Liver (tissue), 9 donors: ENCODE data around the gene DNAH3. TPM values are rescaled to one million over a fixed set of nuclear protein-coding genes. Genes with fewer than 3 reads are reported as not detected.

Experiments
- DNase-seq: peaks from one replicate; pipeline ENCODE4 v3.0.0-alpha.2; 2017; ENCODE audit warnings: low spot score
- H3K27ac ChIP-seq, 2 donors: one replicate each; pipeline ENCODE4 v1.7.0; 2013; ENCODE audit warnings: inconsistent platforms in 2 of 2, low read length in 2 of 2, control low read depth in 1 of 2, low read depth in 1 of 2, mild to moderate bottlenecking in 1 of 2
- H3K27me3 ChIP-seq, 4 donors: one replicate each; pipeline versions ENCODE4 v1.6.1 to v1.7.0; 2013; ENCODE audit warnings: low read length in 3 of 4, inconsistent platforms in 1 of 4, mild to moderate bottlenecking in 1 of 4, moderate library complexity in 1 of 4; ENCODE audit not compliant: control insufficient read depth in 4 of 4, insufficient read depth in 4 of 4
- H3K36me3 ChIP-seq, 4 donors: one replicate each; pipeline versions ENCODE4 v1.6.1 to v1.7.0; 2013; ENCODE audit warnings: low read length in 3 of 4, mild to moderate bottlenecking in 3 of 4, low read depth in 1 of 4, moderate library complexity in 1 of 4; ENCODE audit not compliant: control insufficient read depth in 4 of 4, insufficient read depth in 3 of 4
- H3K4me1 ChIP-seq, 4 donors: one replicate each; pipeline versions ENCODE4 v1.6.1 to v1.7.0; 2013; ENCODE audit warnings: low read length in 3 of 4, mild to moderate bottlenecking in 3 of 4, moderate library complexity in 1 of 4; ENCODE audit not compliant: control insufficient read depth in 4 of 4, insufficient read depth in 4 of 4
- H3K4me3 ChIP-seq, 3 donors: one replicate each; pipeline versions ENCODE4 v1.6.1 to v1.7.0; 2013; ENCODE audit warnings: low read length in 3 of 3, control low read depth in 1 of 3, low read depth in 1 of 3, mild to moderate bottlenecking in 1 of 3
- H3K9ac ChIP-seq, 2 donors: one replicate each; pipeline ENCODE4 v1.7.0; 2013; ENCODE audit warnings: low read length in 2 of 2, mild to moderate bottlenecking in 2 of 2, moderate library complexity in 2 of 2, control low read depth in 1 of 2, low read depth in 1 of 2
- H3K9me3 ChIP-seq, 4 donors: one replicate each; pipeline versions ENCODE4 v1.6.1 to v1.7.0; 2013; ENCODE audit warnings: low read length in 3 of 4; ENCODE audit not compliant: control insufficient read depth in 4 of 4
- CTCF ChIP-seq: fragments of 150-350 bp; IDR thresholded peaks from 2 replicates; pipeline ENCODE4 v1.5.1; 2017; ENCODE audit warnings: improper control_type of control experiment, low read depth, low read length; ENCODE audit not compliant: missing input control
- EGR1 ChIP-seq, 2 donors: IDR thresholded peaks; 2 replicates each; pipeline ENCODE4 v1.6.1; 2016 to 2018; ENCODE audit warnings: antibody characterized with exemption in 2 of 2, low read depth in 2 of 2
- FOXA1 ChIP-seq: IDR thresholded peaks from 2 replicates; pipeline ENCODE4 v1.6.1; 2016; ENCODE audit warnings: antibody characterized with exemption
- GABPA ChIP-seq, 2 donors: IDR thresholded peaks in 1 of 2; conservative IDR thresholded peaks in 1 of 2; 2 replicates each; pipeline ENCODE4 v1.6.1; 2016; ENCODE audit warnings: antibody characterized with exemption in 2 of 2, mild to moderate bottlenecking in 1 of 2, moderate library complexity in 1 of 2
- HNF4A ChIP-seq, 2 donors: conservative IDR thresholded peaks; 2 replicates each; pipeline ENCODE4 v1.6.1; 2016; ENCODE audit warnings: antibody characterized with exemption in 2 of 2, mild to moderate bottlenecking in 2 of 2
- HNF4G ChIP-seq: IDR thresholded peaks from 2 replicates; pipeline ENCODE4 v1.6.1; 2016; ENCODE audit warnings: antibody characterized with exemption
- JUND ChIP-seq, 2 donors: IDR thresholded peaks; 2 replicates each; pipeline ENCODE4 v1.6.1; 2016; ENCODE audit warnings: antibody characterized with exemption in 2 of 2
- NR2F2 ChIP-seq: IDR thresholded peaks from 2 replicates; pipeline ENCODE4 v1.6.1; 2016; ENCODE audit warnings: antibody characterized with exemption
- RAD21 ChIP-seq, 2 donors: IDR thresholded peaks; 2 replicates each; pipeline ENCODE4 v1.6.1; 2016; ENCODE audit warnings: antibody characterized with exemption in 2 of 2, mild to moderate bottlenecking in 2 of 2
- REST ChIP-seq: IDR thresholded peaks from 2 replicates; pipeline ENCODE4 v1.6.1; 2016; ENCODE audit warnings: antibody characterized with exemption, mild to moderate bottlenecking
- RXRA ChIP-seq, 2 donors: IDR thresholded peaks; 2 replicates each; pipeline ENCODE4 v1.6.1; 2017 to 2018; ENCODE audit warnings: antibody characterized with exemption in 2 of 2, mild to moderate bottlenecking in 1 of 2
- SP1 ChIP-seq: IDR thresholded peaks from 2 replicates; pipeline ENCODE4 v1.6.1; 2018; ENCODE audit warnings: antibody characterized with exemption, mild to moderate bottlenecking
- TAF1 ChIP-seq: conservative IDR thresholded peaks from 2 replicates; pipeline ENCODE4 v1.6.1; 2016; ENCODE audit warnings: antibody characterized with exemption, mild to moderate bottlenecking
- YY1 ChIP-seq: IDR thresholded peaks from 2 replicates; pipeline ENCODE4 v1.6.1; 2016; ENCODE audit warnings: antibody characterized with exemption, mild to moderate bottlenecking
- ZBTB33 ChIP-seq: IDR thresholded peaks from 2 replicates; pipeline ENCODE4 v1.6.1; 2016; ENCODE audit warnings: antibody characterized with exemption
- WGBS: extraction: QIAGEN DNeasy Blood & Tissue Kit; methylation state at CpG from one replicate; pipeline ENCODE4 v1.1.7; 2013; 5-methylcytosine and 5-hydroxymethylcytosine counted together
- polyA plus RNA-seq, 2 donors: library from polyadenylated mRNA; stranded (reverse) in 1 of 2; unstranded in 1 of 2; fragments of 200-250 nt in 1 of 2; fragments of >200 nt in 1 of 2; fragmentation: Nextera tagmentation in 1 of 2; extraction: Ambion mirVana in 1 of 2; gene quantifications; one replicate each; pipeline versions ENCODE4 v1.2.1 to v1.2.3, GENCODE V29; 2013 to 2015
- total RNA-seq, 2 donors: library from RNA; depleted of rRNA; stranded (reverse); fragments of >200 nt; gene quantifications; one replicate each; pipeline ENCODE4 v1.2.3, GENCODE V29; 2014
- TF ChIP-seq, protein P1 (sequence below): IDR thresholded peaks from 2 replicates; pipeline ENCODE4 v1.6.1; 2016; ENCODE audit warnings: antibody characterized with exemption
- TF ChIP-seq, protein P2 (sequence below): IDR thresholded peaks from 2 replicates; pipeline ENCODE4 v1.6.1; 2016; ENCODE audit warnings: antibody characterized with exemption
- donor health status: healthy.
- donor health status: healthy.
- donor health status: healthy.
- donor health status: healthy.
- donor health status: healthy.

The DNAH3 gene
- total and polyA plus RNA-seq, 4 donors: not detected

GRCh38 chr16:20987049-20987448 lies 163.6 kb downstream of the DNAH3 start:
- Histone ChIP-seq H3K4me3 (no peak overlapping the region), H3K36me3 (no peaks in the 10 kb centered on the region), H3K27ac (no peak overlapping the region), H3K9ac (no peak overlapping the region), H3K27me3 (no peaks in the 10 kb centered on the region), H3K9me3 (no peaks in the 10 kb centered on the region), H3K4me1 (no peaks in the 10 kb centered on the region)
- DNase-seq: no peak
- TF ChIP-seq EGR1 (IDR thresholded peaks at IDR 0.05; ENCODE audit: low read depth in 2 of 2) (no peak), ZBTB33 (no peak), REST (no peak), GABPA (IDR thresholded peaks at IDR 0.05 in 1 of 2, conservative IDR thresholded peaks at IDR 0.05 in 1 of 2) (no peak), NR2F2 (no peak), TAF1 (no peak), RAD21 (IDR thresholded peaks at IDR 0.05) (no peak), HNF4G (no peak), SP1 (no peak), JUND (IDR thresholded peaks at IDR 0.05) (no peak), FOXA1 (no peak), HNF4A (conservative IDR thresholded peaks at IDR 0.05) (no peak)
- TF ChIP-seq, protein P1, sequence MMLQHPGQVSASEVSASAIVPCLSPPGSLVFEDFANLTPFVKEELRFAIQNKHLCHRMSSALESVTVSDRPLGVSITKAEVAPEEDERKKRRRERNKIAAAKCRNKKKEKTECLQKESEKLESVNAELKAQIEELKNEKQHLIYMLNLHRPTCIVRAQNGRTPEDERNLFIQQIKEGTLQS: no peak
- TF ChIP-seq, protein P2, sequence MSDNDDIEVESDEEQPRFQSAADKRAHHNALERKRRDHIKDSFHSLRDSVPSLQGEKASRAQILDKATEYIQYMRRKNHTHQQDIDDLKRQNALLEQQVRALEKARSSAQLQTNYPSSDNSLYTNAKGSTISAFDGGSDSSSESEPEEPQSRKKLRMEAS: no peak
- 76% methylated on average over 5 of the region's 5 CpGs for WGBS

DNA sequence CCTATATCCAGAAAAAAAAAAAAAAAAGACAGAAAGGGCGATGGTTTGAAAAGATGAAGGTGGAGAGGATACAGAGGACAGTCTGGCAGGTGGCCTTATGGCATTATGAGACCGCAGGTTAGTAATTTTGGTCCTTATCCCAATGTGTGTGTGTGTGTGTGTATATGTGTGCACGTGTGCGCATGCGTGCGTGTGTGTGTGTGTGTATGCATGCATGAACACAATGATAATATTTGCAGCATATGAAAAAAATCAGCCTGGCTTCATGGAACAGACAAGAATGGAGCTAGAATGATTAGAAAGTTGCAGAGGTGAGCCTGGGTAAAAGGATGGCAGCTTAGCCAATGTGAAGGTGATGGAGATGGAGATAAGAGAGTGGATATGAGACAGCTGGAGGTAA lies 166.6 kb downstream of the DNAH3 start:
- Histone ChIP-seq H3K9ac (no peak overlapping the region), H3K4me3 (no peak overlapping the region), H3K9me3 (no peaks in the 10 kb centered on the region), H3K36me3 (no peaks in the 10 kb centered on the region), H3K27me3 (no peaks in the 10 kb centered on the region), H3K4me1 (no peaks in the 10 kb centered on the region), H3K27ac (no peak overlapping the region)
- TF ChIP-seq GABPA (IDR thresholded peaks at IDR 0.05 in 1 of 2, conservative IDR thresholded peaks at IDR 0.05 in 1 of 2) (no peak), FOXA1 (no peak), JUND (IDR thresholded peaks at IDR 0.05) (no peak), HNF4G (no peak), SP1 (no peak), REST (no peak), YY1 (no peak), RXRA (IDR thresholded peaks at IDR 0.05) (no peak), CTCF (no peak), TAF1 (no peak)
- TF ChIP-seq, protein P1: no peak
- TF ChIP-seq, protein P2: no peak
- DNase-seq: no peak
- 93% methylated on average over 6 of the region's 6 CpGs for WGBS
